ENCODE measurements around the gene MYO1B.
A peak's percentile ranks its signal among the peaks of the same experiment; 100 is the strongest.
"Not testable (repeated sequence)": the region's sequence is repeated elsewhere in the genome, so short reads cannot be mapped to it uniquely, and the experiment has no call there.

Gene MYO1B

DNA sequence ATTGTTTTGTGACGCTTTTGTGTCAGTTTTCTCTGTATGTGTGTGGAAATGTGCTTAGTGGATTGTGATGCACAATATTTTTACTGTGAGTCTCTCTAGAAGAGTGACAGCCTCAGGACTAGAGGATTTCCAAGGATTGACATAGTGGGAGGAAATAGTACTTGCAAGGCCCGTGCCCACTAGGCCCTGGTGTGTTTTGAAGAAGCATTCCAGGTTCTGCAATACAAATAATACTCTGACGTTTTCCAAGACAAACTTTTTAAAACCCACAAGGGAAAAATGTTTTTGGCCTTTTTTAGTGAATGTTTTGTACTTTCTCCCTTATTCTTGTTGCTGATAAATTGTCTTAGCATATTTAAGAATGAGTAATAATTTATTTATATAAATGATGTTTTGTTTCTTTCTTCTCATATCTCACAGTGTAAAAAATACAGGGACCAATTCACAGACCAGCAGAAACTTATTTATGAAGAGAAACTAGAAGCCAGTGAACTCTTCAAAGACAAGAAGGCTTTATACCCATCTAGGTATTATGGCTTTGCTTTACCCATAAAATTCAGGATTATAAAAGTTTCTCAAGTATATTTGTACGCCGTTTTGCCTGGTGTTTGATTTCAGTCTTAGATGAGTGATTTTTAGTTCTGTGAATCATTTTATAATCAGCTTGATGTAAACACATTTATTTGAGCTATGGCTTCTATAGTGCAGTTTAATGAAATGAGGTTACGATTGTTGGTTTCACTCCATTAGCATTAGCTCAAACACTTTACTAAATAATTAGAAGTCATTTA, 165.6 kb downstream of the MYO1B start:
- no peak for DNase-seq (ENCODE audit: low spot score)

GRCh38 chr2:191411472-191411871, 166.3 kb downstream of the MYO1B start:
- DNase-seq (ENCODE audit: low spot score) = no peak

DNA sequence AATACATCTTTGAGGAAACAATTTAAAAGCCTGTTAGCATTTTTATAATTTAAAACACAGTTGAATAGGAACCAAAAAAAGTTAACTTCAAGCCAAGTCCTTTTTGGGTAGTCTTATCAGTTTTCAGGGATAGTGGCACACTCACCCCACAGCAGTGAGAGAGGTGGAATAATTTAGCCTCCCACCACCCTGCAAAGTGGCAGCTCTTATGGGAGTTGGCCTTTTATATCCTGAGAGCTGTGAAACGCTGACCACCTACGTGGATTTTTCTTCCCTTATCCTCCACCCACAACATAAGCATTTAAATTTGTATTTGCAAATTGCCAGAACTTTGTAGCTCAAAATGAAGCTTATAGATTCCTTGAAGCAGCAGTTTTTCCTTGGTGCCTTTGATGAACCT, 167.1 kb downstream of the MYO1B start:
- no peak for DNase-seq (ENCODE audit: low spot score)

- DNase-seq (ENCODE audit: low spot score) = no peak
Measured at GRCh38 chr2:191415101-191415500, 169.9 kb downstream of the MYO1B start.

DNA sequence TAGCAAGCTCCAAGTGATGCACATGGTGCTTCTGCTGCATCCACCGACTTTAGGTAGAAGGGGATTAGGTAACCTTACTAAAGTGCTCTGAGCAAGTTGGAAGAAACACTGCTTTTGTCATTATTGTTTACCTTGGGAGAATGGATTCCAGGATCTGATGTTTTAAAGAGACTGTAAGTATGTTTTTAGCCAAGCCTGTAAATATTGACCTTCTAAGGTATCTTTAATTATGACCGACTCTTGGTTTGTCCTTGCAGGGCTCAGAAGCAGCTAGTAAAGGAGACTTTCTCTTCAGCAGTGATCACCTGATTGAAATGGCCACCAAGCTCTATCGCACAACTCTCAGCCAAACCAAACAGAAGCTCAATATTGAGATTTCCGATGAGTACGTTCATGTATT, 170.7 kb downstream of the MYO1B start:
- DNase-seq (ENCODE audit: low spot score) = no peak

DNA sequence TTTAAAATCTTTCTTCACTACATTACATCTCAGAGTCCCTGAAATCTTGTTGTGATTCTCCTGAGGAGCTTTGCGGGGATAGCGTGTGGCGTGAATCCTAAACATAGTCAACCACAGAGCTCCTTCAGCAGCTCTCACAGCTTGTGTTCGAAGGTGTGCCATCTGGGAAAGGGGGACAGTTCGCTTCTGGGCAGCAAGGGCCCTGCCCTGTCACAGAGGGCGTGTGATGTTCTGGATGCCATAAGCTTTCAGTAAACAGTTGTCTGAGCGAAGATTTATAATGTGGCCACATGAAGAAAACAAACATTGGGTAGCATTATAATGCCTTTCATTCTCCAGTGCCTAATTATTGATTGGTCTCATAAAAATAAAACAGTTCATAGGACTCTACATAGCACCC, 172.5 kb downstream of the MYO1B start:
- no peak for DNase-seq (ENCODE audit: low spot score)

DNA sequence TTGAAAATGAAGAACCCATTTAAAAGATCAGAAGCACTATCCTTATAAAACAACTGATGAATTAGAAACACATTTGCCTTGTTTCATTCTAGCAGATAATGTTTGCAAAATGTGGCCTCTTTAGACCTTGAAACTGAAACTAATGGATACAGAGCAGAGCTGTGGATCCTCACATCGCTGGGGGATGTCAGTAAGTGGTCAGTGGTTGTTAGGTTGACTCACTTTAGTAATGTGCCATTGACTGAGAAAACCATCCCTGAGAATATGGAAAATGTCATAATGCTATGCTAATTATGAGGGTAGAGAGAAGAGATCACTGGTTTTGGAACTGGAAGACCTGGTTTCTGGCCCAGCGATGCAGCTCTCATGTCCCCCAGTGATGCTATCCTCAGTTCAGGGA, 176.7 kb downstream of the MYO1B start:
- DNase-seq (ENCODE audit: low spot score) = no peak

DNA sequence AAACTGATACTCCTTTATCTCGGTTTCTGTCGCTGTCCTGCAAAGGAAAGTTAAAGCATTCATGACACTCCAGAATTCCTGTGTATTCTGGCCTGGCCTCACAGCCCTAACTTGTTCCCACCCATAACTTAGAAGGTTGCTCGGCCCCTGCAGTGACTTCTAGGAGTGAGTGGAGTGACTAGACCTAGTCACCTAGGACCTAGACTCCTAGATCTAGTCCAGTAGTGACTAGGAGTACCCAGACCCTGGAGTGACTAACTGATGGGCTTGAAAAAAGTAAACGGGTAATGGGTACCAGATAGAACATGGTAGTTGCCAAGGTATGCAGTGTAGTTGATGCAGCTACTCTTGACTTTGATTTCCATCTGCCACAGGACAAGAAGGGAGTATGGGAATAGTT, 181.8 kb downstream of the MYO1B start:
- no peak for DNase-seq (ENCODE audit: low spot score)

- no peak for DNase-seq (ENCODE audit: low spot score)
Measured at GRCh38 chr2:191428141-191428540, 182.9 kb downstream of the MYO1B start.

- no peak for DNase-seq (ENCODE audit: low spot score)
Measured at GRCh38 chr2:191430476-191430875, 185.3 kb downstream of the MYO1B start.

DNA sequence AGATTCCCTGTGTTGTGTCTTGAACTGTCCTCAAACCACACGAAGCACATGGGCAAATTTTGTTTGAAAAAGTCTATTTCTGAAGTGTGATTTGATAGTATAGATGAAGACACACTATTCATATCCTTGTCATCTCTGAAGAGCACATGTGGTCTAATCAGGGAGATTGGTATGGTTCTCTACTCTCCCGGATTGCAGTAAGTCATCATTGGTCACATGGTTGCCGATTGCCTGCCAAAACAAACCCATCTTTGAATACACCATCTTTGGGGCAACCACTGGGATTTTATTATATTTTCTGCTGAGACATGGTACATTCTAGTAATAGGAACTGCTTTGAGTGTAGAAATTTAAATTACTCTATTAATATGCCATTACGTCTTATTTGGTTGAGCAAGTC, 186.9 kb downstream of the MYO1B start:
- DNase-seq (ENCODE audit: low spot score) = no peak

DNA sequence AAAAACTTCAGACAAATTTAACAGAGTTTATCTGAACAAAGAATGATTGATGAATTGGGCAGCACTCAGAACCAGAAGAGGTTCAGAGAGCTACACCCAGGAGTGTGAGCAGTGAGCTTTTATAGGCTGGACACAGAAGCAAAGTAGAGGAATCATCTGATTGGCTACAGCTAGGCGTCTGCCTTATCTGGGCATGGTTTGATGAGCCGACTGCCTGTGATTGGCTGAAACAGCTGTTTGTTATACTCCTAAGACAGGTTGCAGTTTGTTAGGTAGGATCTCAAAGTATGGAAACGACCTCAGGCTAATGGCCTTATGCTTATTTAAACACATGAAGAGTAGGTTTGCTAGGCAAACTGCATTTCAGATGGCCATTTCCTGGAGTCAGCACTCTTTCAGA, 188.9 kb downstream of the MYO1B start:
- no peak for DNase-seq (ENCODE audit: low spot score)

DNA sequence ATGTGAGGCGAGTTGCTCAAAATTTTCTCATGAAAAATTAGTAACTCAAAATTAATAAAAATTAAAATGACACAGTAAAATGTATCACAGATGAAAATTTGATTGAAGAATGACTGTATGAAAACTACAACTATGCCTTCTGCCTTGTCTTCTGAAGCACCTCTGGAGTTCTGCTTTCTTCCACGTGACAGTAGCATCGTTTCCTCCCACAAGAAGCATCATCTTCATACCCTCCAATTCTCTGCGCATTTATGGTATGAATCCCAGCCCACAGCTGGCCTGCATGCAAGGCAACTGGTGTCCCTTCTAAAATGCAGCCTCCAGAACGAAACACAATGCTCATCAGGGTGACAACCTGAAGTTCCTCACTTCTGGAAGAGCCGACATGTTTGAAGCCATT, 189.9 kb downstream of the MYO1B start:
- no peak for DNase-seq (ENCODE audit: low spot score)

- DNase-seq (ENCODE audit: low spot score) = peak; percentile 6
Measured at GRCh38 chr2:191436368-191437055, 191.3 kb downstream of the MYO1B start.

- no peak for DNase-seq (ENCODE audit: low spot score)
Measured at GRCh38 chr2:191439481-191439880, 194.3 kb downstream of the MYO1B start.

GRCh38 chr2:191441496-191442214, 196.5 kb downstream of the MYO1B start:
- no peak for DNase-seq (ENCODE audit: low spot score)

DNA sequence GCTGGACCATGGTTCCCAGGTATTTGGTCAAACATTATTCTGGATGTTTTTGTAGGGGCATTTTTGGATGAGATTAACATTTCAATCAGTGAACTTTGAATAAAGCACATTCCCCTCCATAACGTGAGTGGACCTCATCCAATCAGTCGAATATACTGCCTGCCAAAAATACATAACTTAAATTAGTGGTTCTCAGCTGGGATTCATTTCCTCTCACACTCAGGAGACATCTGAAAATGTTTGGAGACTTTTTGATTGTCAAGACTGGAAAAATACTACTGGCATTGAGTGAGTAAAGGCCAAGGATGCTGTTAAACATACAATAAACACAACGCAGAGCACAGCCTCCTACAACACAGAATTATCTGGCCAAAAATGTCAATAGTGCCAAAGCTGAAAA, 198.2 kb downstream of the MYO1B start:
- DNase-seq (ENCODE audit: low spot score) = no peak

DNA sequence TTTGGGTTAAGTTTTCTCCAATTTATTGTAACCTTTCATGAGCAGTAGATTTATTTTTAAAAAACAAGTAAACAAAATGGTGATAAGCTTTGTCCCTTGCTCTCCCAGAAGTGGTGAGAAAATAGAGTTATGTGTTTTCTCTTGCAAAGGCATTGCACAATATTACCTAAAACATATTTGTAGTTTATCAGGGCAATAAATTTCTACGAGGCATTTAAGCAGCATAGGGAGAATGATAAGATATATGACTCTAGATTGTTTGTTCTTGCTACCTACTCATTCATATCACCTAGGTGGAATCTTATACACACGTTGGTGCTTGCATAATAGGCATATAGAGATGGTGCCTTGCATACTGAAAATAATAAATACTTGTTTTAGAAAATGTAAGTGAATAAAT, 201.7 kb downstream of the MYO1B start:
- DNase-seq (ENCODE audit: low spot score) = no peak

- no peak for DNase-seq (ENCODE audit: low spot score)
Measured at GRCh38 chr2:191451116-191451515, 205.9 kb downstream of the MYO1B start.

- no peak for DNase-seq (ENCODE audit: low spot score)
Measured at GRCh38 chr2:191452065-191452464, 206.9 kb downstream of the MYO1B start.

GRCh38 chr2:191453761-191454160, 208.6 kb downstream of the MYO1B start:
- DNase-seq (ENCODE audit: low spot score) = no peak

DNA sequence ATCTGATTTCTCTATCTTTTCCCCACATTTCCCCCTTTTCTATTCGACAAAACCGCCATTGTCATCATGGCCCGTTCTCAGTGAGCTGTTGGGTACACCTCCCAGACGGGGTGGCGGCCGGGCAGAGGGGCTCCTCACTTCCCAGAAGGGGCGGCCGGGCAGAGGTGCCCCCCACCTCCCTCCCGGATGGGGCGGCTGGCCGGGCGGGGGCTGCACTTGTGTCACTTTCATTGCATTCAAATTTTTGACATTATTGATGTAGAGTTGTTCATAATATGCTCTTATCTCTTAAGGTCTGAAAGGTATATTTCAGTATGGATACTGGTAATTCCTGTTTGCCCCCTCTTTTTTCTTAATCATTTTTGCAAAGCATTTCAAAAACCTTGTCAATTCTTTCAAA, 211.3 kb downstream of the MYO1B start:
- not testable (repeated sequence) for DNase-seq (ENCODE audit: low spot score)

DNA sequence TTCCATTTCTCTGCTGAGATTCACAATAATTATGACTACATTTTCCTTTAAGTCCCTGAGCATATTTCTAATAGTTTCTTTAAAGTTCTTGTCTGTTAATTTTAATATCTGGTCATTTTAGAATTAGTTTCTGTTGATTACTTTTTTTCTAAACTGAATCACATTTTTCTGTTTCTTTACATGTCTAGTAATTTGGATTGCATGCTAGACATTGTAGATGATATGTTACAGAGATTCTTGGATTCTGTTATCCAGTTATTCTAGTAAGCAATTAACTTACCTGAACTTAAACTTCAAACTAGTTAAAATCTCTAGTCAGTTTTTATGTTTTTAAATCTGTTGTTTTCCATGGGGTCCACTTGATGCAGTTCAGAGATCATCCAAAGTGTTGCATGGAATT, 214.0 kb downstream of the MYO1B start:
- DNase-seq (ENCODE audit: low spot score) = no peak

Measured in putamen (tissue), 1 donor.